Right lobe of liver (tissue), 4 donors: ENCODE measurements around the gene RASSF6.

ENCODE experiments used
- CTCF ChIP-seq, 4 donors: fragments of 200-600 bp in 3 of 4; fragments of 450-650 bp in 1 of 4; IDR thresholded peaks; one replicate each; pipeline versions ENCODE4 v1.5.1 to v1.8.0; 2016 to 2022; ENCODE audit warnings: antibody characterized with exemption in 4 of 4, mild to moderate bottlenecking in 2 of 4
- POLR2A ChIP-seq: fragments of 450-650 bp; IDR thresholded peaks from one replicate; pipeline ENCODE4 v1.6.1; 2017; ENCODE audit warnings: antibody characterized with exemption, mild to moderate bottlenecking
- donor health status: DM: no; HTN: no; CAD: no.
- donor health status: DM: no; HTN: no; CAD: no.
- donor health status: DM: no; HTN: yes; CAD: no.

- TF ChIP-seq POLR2A (no peak), CTCF (IDR thresholded peaks at IDR 0.05) (no peak)
Observed at GRCh38 chr4:73599182-73599581, 21.1 kb downstream of the RASSF6 start.
